HCEC 1CT (cell line): ENCODE results near the gene KBTBD2.
"Not testable (repeated sequence)": the region's sequence is repeated elsewhere in the genome, so short reads cannot be mapped to it uniquely, and the experiment has no call there.

Experiments used
- DNase-seq: peaks from one replicate; pipeline ENCODE4 v3.0.0-alpha.2; 2017

KBTBD2 gene

DNA sequence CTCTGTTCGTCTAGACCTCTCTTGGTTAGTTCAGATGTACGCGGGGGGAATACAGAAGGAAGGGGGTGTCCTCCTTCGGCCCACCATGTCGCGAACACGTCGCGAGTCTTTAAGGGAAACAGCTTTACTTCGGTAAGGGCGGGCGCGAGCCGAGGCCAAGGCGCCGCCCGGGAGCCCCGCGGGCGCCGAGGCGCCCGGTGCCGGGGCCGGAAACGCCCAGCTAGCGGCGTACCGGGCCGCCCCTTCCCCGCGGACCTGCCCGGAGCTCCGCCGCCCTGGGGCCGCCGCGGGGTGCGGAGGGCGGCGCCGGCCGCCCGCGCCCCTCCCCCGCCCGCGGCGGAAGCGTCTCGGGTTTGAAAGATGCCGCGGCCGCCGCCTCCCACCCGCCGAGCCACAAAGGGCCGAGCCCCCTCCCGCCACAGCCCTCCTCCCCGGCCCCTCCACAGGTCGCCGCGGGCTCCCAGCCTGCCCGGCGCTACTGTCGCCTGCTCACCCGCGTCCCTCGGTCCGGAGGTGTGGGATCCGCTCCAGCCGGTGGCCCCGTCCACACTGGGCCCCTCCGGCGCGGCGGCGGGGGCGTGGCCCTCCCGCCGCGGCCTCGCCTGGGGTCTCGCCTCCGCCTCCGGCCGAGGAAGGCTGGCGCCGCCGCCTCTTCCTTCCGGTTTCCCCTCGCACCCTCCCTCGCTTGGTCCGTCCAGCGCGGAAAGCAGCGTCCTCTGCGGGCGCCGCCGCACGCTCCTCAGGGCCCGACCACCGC is at the start of gene KBTBD2:
TSS of gene KBTBD2 (minus strand) at position 718 of the 757 bp plus-strand sequence. CDS start 12,156 bp downstream, outside the sequence.
- peak; percentile 87 for DNase-seq

DNA sequence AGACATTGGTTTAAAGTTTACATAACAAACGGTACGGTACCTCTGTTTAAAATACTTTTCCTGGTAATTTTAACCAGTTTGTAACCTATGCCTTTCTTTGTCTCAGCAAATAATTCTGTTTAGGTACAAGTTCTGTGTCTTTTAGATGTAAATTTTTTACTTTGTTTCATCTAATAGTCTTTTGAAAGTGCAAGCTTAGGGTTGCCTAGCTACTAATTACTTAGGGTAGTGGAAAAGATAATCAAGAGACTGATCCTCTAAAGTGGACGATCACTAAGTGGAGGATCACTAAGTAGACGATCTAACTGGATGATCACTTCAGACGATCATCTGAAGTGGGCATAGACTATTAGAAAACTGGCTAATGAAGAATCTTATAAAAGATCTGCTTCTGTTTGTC is 49.6 kb upstream of the KBTBD2 start:
- no peak for DNase-seq

DNA sequence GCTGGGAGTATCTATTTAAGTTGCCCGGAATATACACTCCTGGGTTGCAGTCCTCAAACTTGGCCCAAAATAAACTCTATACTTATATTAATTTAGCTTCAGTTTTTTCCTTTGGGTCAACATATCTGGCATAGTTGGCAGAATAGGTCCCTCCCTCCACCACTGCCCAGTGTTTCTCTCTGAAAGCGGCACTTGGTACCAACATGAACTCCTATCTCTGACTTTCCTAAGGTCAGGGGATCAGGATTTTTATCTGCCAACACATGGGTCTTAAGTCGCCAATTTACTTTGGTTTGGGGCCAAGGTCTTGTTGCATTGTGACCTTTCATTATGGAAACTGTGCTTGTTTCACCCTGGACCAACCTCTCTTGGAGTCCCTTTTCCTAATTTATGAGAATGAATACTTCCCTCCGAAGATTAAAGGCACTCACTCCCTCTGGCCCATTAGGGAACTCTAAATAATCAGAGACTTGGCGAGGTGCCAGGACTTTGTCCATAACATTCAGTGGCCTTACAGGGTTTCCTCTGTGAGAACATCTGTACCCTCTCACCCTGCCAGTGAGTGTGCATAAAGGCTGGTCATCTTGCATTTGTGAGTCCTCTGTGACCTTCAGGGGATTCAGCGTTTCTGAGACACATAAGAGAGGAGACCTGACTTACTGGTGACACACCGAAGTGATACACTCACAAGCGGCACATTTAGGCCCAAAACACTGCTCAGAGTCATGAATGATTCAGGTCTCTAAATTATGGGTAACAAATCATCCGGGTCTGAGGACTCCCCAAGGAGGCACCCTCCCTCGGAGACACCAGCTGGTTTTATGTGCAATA is 46.0 kb upstream of the KBTBD2 start:
- peak; percentile 59 for DNase-seq

DNA sequence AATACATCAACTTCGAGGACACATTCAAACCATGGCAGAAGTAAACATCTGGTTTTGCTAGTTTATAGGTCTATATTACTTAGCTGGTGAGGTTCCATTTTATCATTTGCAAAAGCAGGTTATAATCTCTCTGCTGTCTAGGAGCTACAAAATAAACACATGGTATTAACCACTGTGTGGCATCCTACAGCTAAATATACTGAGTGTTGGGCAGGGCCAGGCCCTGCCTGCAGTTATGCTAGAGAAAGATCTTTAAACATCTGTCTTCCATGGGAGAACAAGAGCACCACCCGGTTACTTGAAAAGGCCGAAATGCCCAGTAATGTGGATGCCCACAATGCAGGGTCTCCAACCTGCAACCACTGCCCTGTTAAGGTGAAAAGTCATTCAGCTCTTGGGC is 45.1 kb upstream of the KBTBD2 start:
- no peak for DNase-seq

DNA sequence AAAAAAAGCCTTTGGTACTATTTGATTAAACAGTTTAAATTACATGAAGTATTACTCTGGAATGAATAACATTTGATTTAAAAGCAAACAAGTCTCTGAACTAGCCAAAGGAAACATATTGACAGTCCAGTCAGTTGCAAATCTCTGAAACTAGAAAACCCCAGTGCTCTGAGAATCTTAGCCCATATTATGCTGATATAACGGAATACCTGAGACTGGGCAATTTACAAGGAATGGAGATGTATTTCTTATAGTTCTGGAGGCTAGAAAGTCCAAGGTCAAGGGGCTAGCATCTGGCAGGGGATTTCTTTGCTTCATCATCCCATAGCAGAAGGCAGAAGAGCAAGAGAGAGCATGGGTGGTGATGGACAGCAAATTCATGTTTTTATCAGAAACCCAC is 44.0 kb upstream of the KBTBD2 start:
- no peak for DNase-seq

DNA sequence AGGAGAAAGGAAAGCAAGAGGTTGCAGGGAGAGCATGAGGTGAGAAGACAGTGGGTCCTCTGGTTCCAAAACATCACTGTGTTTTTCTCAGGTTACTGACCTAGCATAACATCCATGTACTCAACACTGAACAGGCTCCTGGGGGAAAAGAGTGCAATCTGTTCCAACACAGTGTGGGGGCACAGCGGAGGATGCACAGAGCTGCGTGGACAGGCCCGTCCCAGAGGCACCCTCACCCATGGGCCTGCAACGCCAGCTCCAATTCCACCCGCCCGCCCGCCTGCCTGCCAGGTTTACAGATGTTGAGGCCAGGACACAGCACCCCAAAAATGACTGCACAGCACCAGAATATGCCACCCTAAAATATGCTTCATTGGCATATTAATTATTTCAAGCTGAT is 38.8 kb upstream of the KBTBD2 start:
- DNase-seq = no peak

DNA sequence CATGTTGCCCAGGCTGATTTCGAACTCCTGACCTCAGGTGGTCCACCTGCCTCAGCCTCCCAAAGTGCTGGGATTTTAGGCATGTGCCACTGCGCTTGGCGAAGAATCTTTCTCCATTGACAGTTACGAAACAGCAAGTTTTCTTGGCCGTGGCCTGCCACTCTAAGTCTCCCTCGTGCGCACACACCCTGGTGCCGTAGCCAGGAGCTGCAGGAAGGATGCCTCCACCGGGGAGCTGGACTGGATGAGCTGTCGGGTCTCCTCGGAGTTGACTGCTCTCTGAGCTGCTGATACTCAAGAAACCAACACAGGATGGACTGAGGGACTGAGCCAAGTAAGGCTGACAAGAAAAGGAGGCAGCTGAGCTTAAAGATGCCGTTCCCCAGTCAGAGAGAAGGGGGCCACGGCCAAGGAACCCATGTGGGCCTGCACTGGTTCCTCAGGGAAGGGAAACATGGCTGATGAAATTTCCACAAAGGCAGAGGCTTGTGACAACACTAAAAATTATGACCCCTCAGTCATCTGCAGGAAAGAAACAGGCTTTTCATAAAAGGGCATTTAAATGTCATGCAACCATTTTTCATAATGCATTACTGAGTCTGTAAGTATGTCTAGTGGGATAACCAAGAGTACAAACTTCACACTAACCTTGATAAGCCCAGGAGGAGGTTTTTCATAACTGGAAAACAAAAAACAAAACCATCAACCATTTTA is 38.0 kb upstream of the KBTBD2 start:
- DNase-seq = no peak

DNA sequence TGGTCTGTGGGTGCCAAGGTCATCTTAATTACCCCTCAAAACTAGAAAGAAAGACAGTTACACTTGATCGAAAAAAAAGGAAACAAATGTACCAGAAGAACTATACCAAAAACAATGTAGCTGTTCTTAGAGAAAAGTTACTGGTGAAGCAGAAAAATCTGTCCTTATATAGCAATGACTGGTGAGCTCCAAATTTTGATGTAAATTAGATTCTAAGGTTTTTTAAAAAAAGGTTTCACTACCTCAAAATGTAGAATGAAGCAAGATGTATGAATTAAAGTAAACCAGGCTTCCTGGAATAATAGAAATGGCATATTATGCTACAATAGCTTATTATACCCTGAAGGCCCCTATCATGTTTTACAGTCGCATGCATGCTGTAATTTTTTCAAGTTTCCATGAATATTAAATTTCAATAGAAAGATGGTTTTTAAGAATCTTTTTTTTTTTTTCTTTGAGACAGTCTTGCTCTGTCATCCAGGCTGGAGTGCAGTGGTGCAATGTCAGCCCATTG is 37.3 kb upstream of the KBTBD2 start:
- DNase-seq = no peak

DNA sequence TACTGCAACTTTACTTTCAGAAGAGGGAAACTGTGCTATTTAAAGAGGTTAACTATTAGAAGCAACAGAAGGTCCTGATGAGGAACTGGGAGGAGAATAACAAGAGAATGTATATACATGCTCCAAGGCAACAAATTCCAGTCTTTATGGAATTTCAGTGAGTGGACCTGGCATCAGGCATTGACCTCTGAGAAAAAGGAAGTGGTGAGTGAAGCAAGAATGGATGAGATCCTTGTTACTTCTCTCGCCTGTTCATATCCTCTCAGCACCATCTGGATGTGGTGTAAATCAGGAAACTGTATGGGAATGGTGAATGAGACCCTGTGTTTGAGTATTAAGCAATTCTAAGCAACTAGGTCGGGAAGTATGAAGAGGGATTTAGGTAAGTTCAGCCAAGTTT is 30.3 kb upstream of the KBTBD2 start:
- DNase-seq = peak; percentile 38

DNA sequence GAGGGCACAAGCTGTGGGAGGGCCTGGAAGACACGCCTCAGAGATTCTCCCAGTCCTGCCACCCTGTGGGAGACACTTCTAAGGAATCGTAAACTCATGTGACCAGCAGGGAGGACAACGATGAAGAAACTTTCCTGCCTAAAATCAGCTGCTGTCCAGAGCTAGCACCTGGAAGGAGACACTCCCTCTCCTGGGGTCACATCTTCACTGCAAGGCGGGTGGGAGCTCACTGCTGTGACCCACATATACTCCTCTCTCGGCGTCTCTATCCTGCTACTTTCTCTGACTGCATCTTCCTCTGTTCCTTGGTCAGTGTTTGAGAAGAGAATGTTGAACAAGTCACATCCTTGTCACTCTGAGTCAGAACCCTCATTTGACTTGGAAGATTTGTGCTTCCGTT is 25.4 kb upstream of the KBTBD2 start:
- not testable (repeated sequence) for DNase-seq

DNA sequence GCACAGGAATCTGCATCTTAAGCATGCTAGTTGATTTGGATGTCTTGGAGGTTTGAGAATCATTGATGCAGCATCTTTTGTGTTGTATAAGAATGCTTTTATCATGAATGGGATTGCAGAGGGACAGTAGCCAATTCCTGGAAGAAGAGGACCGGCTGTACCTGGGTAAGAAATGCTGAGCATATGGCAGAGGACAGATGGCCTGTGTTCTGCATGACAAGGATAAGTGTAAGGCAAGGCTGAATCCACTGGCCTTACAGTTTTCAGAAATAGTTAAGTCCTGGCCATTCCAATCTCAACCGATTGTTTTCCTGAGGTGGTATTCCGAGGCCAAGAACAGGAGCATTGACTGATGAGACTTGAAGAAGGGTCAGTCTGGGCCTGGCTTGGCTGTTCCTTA is 24.4 kb upstream of the KBTBD2 start:
- no peak for DNase-seq

DNA sequence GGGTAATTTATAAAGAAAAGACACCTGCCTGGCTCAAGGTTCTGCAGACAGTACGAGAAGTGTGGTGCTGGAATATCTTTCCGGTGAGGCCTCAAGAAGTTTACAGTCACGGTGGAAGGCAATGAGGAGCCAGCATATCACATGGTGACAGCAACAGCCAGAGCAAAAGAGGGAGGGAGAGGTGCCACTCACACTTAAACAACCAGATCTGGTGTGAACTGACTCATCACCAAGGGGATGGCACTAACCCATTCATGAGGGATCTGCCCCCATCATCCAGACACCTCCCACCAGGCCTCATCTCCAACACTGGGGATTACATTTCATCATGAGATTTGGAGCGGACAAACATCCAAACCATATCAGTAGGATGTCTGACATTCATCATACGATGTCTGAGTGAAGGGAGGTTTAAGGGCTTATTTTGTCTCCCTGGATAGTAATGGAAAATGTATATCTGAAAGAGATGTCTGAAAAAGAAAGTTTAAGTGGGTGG is 23.5 kb upstream of the KBTBD2 start:
- no peak for DNase-seq

DNA sequence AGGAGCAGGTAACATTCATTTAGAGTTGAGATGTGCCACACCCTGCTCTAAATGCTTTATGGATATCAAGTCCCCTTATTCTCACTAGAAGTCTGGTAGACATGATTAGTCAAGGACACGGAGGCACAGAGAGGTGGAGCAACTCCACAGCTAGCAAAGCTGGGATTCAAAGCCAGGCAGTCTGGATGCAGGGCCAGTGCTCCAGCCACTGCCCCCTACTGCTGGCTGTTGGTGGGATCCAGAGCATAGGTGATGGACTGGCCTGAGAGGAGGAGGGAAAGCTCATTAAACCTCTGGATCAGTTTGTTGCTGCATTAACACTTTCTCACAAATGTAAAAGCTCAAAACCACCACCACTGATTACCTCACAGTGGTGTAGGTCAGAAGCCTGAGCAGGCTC is 22.6 kb upstream of the KBTBD2 start:
- no peak for DNase-seq

DNA sequence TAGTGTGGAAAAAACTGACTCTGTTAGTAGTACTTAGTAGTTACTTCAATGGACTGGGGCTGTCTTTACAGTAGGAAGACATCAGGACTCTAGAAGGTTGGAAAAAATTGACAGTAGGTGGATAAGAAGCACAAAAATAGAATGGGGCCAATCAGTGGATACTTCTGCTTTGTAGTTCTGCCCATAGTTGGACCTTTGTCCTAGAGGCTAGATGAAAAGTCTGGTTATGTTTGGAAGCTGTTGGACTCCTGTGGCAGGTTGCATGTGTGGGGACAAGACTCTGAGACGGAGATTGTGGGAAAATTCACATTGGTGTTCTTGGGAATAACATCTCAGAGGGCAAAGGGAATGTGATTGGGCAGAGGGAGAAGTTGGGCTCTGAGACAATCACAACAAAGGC is 18.6 kb upstream of the KBTBD2 start:
- DNase-seq = no peak

DNA sequence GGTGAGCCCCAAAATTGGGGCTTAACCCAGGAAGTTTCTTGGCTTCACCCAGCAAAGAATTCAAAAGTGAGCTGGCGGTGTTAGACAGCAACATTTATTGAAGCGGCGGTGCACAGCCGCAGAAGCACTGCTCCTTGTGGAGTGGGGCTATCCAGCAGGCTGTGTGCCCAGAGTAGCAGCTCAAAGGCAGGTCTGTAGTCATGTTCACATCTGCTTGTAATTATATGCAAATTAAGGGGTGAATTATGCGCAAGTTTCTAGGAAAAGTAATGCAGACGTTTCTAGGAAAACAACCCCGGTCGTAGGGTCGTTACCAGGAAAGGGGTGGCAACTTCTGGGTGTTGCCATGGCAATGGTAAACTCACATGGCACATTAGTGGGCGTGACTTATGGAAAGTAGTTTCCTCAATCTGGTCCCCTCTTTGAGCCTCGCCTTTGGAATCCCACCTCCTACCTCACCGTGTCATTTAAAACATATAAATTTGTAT is 13.7 kb upstream of the KBTBD2 start:
- DNase-seq = peak; percentile 23

DNA sequence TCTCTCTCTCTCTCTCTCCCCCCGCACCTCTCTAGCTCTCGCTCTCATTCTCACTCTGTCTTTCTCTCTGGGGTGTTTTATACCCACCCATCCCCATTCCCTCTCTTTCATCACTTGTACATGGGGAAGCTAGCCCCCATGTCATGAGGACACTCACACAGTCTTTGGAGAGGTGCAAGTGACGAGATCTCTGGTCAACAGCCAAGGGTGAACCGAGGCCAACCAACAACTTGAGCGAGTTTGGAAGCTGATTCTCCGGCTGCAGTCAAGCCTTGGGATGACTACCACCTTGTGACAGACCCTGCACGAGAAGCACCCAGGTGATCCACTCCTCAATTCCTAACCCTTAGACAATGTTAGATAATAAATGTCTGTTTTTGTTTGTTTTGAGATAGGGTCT is 10.1 kb upstream of the KBTBD2 start:
- no peak for DNase-seq

DNA sequence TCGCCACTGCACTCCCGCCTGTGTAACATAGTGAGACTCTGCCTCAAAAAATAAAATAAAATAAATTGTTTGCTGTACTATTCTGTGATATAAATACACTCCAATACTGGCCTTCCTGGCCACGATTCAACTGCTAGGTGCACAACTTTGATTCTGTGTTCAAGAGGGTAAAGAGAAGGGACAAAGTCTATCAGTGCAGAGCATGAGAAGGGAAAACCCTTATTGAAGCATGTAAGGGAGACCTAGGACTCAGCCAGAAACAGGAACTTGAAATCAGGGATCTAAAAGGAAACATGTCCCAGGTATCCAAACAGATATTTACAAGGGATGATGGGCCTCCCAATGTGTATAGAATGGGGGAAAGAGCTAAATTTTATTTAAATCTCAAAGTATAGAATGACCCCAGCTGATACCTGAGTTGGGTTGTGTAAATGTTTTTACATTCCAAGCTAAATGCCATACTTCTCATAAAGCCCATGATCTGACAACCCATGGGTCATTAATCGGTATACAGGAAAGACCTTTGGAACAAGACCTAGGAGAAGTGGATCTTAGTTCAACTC is 9.0 kb upstream of the KBTBD2 start:
- no peak for DNase-seq

DNA sequence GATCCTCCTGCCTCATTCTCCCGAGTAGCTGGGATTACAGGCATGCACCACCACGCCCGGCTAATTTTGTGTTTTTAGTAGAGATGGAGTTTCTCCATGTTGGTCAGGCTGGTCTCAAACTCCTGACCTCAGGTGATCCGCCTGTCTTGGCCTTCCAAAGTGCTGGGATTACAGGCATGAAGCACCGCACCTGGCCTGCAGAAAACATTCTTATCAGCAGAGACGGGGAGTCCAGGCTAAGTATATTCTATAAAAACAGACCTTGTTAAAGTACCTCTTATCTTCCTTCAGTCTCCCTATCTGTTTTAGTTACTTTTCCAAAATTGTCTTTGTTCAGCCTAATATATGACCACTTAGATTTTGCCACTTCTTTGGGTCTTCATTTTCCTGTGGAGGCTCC is 5.8 kb upstream of the KBTBD2 start:
- DNase-seq = not testable (repeated sequence)

DNA sequence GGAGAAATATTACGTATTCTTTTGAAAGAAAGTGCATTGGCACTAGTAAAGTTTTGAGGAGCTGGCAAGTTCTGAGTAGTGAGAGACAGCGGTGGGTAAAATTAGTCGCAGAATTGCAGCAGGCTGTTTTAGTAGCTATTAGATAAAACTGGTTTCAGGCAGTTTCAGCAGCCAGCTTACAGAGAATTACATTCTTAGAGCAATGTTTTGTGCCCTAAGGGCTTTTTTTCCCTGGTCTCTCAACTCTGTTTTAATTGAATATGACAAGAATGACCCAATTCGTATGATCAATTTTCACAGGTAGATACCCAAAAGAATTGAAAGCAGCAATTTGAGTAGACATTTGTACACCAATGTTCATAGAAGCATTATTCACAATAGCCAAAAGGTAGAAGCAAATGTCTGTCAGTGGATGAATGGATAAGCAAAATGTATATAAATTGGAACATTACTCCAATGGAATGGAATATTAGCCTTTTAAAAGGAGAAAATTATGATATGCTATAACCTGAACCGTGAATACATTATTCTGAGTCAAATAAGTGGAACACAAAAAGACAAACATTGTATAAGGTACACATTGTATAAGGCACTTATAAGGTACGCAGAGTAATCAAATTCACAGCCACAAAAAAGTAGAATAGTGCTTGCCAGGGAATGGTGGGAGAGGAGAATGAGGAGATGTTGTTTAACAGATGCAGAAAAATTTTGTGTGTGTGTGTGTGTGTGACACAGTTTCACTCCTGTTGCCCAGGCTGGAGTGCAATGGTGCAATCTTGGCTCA is 5.2 kb upstream of the KBTBD2 start:
- DNase-seq = no peak

DNA sequence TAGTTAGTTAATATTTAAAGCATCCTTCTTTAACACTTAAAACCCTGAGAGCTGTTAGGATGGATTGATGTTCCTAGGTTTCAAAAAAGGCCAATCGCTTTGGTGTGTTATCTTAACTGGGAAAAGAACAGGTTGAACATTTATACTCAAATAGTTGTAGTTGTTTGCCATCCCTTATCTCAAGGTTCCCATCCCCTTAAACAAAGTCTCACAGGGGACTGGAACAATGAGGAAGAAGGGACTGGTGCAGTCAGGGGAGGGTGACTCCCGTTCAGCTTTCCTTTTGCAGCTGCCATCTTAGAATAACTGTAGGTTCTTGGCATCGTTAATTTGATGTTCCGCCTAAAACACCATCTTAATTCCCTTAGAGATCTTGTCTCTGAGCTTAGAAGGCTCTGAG is 2.6 kb upstream of the KBTBD2 start:
- DNase-seq = no peak

DNA sequence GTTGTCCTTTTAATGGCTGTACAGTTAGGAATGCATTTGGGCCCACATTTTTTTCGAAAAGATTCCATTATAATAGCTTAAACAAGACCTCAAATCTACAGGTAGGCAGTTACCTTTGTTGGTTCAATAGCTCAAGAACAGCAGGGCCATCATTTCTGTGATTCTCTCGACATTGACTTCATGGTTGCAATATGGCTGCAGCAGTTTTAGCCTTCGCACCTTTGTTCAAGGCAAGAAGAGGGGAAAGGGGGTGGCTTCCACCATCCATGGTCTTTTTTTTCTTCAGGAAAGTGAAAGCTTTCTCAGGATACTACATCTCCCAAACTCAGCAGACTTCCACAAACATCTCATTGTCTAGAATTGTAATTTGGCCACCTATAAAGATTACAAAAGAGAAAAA is 2.2 kb upstream of the KBTBD2 start:
- DNase-seq = no peak

DNA sequence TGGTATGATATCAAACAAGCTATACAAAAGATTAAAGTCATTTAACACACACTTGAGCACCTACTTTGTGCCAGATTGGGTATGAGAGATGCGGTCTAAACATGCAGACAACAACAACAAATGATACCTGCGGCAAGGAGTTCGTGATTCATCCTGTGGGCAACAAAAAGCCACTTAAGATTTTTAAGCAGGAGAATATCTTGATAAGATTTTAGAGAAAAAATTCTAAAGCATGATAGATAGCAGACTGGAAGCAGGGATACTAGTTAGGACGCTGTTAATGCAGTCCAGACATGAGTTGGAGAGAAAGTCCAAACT is 1.6 kb upstream of the KBTBD2 start:
- no peak for DNase-seq
